Panc1 (cell line): ENCODE data around the gene MEF2D.

Experiments used
- CTCF ChIP-seq: fragments of 450-650 bp; IDR thresholded peaks from 2 replicates; pipeline ENCODE4 v1.5.1; 2017; ENCODE audit warnings: mild to moderate bottlenecking
- POLR2AphosphoS5 ChIP-seq: IDR thresholded peaks from 2 replicates; pipeline ENCODE4 v1.6.1; 2012; ENCODE audit warnings: mild to moderate bottlenecking, low read depth, low read length, moderate library complexity
- REST ChIP-seq, 2 experiments: IDR thresholded peaks; 2 replicates each; pipeline ENCODE4 v1.6.1; 2011 to 2012; ENCODE audit warnings: low read depth in 2 of 2, control low read depth in 1 of 2, low read length in 1 of 2, mild to moderate bottlenecking in 1 of 2, moderate library complexity in 1 of 2; ENCODE audit not compliant: insufficient read depth in 1 of 2
- SIN3A ChIP-seq: IDR thresholded peaks from 2 replicates; pipeline ENCODE4 v1.6.1; 2012; ENCODE audit warnings: low read depth, mild to moderate bottlenecking, low read length, moderate library complexity, borderline replicate concordance; ENCODE audit not compliant: insufficient read depth
- TCF7L2 ChIP-seq: IDR thresholded peaks from 2 replicates; pipeline ENCODE4 v1.6.1; 2011; ENCODE audit warnings: mild to moderate bottlenecking, low read depth, low read length, inconsistent platforms

- no peak for TF ChIP-seq CTCF
- no peak for TF ChIP-seq POLR2AphosphoS5
- TF ChIP-seq SIN3A: no peak
- TF ChIP-seq REST (IDR thresholded peaks at IDR 0.05; ENCODE audit: insufficient read depth in 1 of 2, low read depth in 2 of 2, low read length in 1 of 2): no peak
- TF ChIP-seq TCF7L2: no peak
Measured at GRCh38 chr1:156508955-156509234, 8.3 kb upstream of the MEF2D start.
